ENCODE data around the gene MRPL41.
"Not testable (repeated sequence)": the region's sequence is repeated elsewhere in the genome, so short reads cannot be mapped to it uniquely, and the experiment has no call there.

DNA sequence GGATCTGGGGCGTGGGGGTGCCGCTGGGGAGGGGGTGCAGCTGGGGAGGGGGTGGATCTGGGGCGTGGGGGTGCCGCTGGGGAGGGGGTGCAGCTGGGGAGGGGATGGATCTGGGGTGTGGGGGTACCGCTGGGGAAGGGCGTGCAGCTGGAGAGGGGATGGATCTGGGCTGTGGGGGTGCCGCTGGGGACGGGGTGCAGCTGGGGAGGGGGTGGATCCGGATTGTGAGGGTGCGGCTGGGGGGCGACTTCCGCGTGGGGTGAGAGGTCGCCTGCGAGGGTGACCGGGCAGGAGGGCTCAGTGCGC lies 768 bp upstream of the MRPL41 start:
- TF ChIP-seq, protein P1, sequence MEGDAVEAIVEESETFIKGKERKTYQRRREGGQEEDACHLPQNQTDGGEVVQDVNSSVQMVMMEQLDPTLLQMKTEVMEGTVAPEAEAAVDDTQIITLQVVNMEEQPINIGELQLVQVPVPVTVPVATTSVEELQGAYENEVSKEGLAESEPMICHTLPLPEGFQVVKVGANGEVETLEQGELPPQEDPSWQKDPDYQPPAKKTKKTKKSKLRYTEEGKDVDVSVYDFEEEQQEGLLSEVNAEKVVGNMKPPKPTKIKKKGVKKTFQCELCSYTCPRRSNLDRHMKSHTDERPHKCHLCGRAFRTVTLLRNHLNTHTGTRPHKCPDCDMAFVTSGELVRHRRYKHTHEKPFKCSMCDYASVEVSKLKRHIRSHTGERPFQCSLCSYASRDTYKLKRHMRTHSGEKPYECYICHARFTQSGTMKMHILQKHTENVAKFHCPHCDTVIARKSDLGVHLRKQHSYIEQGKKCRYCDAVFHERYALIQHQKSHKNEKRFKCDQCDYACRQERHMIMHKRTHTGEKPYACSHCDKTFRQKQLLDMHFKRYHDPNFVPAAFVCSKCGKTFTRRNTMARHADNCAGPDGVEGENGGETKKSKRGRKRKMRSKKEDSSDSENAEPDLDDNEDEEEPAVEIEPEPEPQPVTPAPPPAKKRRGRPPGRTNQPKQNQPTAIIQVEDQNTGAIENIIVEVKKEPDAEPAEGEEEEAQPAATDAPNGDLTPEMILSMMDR (IDR thresholded peaks at IDR 0.05): not testable (repeated sequence)
- not testable (repeated sequence) for TF ChIP-seq POLR2A, EP300 (IDR thresholded peaks at IDR 0.05)

Measured in tibial nerve (tissue), 4 donors.